GM12872 (cell line): Measurements from ENCODE around the gene ANKRD34A.

Experiments
- CTCF ChIP-seq: IDR thresholded peaks from 3 replicates; pipeline ENCODE4 v1.5.1; 2011; ENCODE audit warnings: low read depth, mild to moderate bottlenecking, low read length, moderate library complexity; ENCODE audit not compliant: insufficient read depth

ANKRD34A gene

GRCh38 chr1:145964328-145965118 lies at the start of gene ANKRD34A, which contains the start of gene POLR3GL:
Gene ANKRD34A, minus strand, starts transcription at chr1:145964575. Its CDS starts 2,816 bp downstream, at chr1:145961759.
Gene POLR3GL, plus strand, starts transcription at chr1:145964690. Its CDS starts 10,176 bp downstream, at chr1:145974866.
- 0 out of 3 replicates have a peak, but pooled peaks have one; percentile 1 for TF ChIP-seq CTCF

- TF ChIP-seq CTCF, result no peak
Observed at GRCh38 chr1:146013559-146013922, 49.2 kb upstream of the ANKRD34A start.

- TF ChIP-seq CTCF, result peak; percentile 62
Observed at GRCh38 chr1:146012703-146013558, 48.6 kb upstream of the ANKRD34A start.

GRCh38 chr1:146010126-146010738 lies 45.9 kb upstream of the ANKRD34A start:
- TF ChIP-seq CTCF, result no peak

- no peak for TF ChIP-seq CTCF
Observed at GRCh38 chr1:146007489-146008133, 43.2 kb upstream of the ANKRD34A start.

- no peak for TF ChIP-seq CTCF
Observed at GRCh38 chr1:146001709-146002108, 37.3 kb upstream of the ANKRD34A start.
